ENCODE results near the gene TMEM220. TPM values are rescaled to one million over a fixed set of nuclear protein-coding genes. Genes with fewer than 3 reads are reported as not detected.

The TMEM220 gene
- total and polyA plus RNA-seq, 9 of the 15 experiments (the other 6 are each of a cell fraction or from before 2014, with no cell fraction given): not detected

DNA sequence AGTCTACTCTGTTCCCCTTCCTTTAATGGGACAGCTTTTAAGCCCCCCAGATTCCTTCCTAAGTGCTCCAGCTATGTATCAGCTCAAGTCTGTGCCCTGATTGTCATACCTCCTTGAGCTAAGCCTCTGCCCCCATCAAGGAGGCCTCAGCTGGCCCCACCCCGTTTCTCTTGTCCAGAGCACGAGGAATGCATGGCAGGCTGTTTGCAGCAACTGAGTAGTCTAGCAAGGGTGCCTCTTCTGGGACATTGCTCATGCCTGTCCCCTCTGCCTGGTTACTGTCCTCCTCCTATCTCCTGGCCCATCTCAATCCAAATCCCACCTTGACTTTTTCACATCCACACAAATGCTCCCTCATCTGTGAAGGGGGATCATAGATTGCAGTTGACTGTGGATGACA is 27.8 kb upstream of the TMEM220 start:
- WGBS (ENCODE audit: insufficient coverage, low coverage, missing lambda C conversion rate): 0% methylated on average over 1 of the region's 2 CpGs
- Histone ChIP-seq H3K9me1 (ENCODE audit: control insufficient read depth, insufficient read depth, low read length) (no peaks in the 10 kb centered on the region), H3K4me3 (no peak overlapping the region), H3K9ac (ENCODE audit: insufficient read depth in 1 of 2, low read depth in 2 of 2, low read length in 2 of 2) (no peak overlapping the region), H3K9me3 (replicated peaks; ENCODE audit: control insufficient read depth, insufficient read depth, low read depth, low read length) (no peaks in the 10 kb centered on the region), H3K4me1 (replicated peaks in 1 of 2; ENCODE audit: control insufficient read depth in 2 of 2, insufficient read depth in 2 of 2, low read length in 2 of 2) (no peaks in the 10 kb centered on the region), H3K79me2 (ENCODE audit: control insufficient read depth, insufficient read depth, low read length) (no peaks in the 10 kb centered on the region), H4K20me1 (replicated peaks; ENCODE audit: control insufficient read depth, insufficient read depth, low read length) (peaks cover 6% of the 10 kb centered on the region; the same call in 1 of the 2 replicates), H2AFZ (ENCODE audit: low read depth, low read length) (no peak overlapping the region), H3K4me2 (ENCODE audit: insufficient read depth, low read length) (no peak overlapping the region), H3K36me3 (ENCODE audit: control insufficient read depth, insufficient read depth, low read length) (no peaks in the 10 kb centered on the region), H3K27ac (ENCODE audit: extremely low read depth, low read depth, low read length) (no peak overlapping the region), H3K27me3 (ENCODE audit: control insufficient read depth in 2 of 2, insufficient read depth in 2 of 2, low read length in 2 of 2) (peaks cover 3 to 22% of the 10 kb centered on the region in 2 experiments; a peak in 3 of 5 replicates)
- ChIA-PET POLR2A (interaction anchor here (0.7 kb wide), 1 partner anchor 979 kb away, joined by 3 read pairs; no protein-coding TSS in a partner anchor), CTCF (ENCODE audit: low intra/inter-chr PET ratio) (no interaction called here)
- no peak for DNase-seq (ENCODE audit: extremely low read depth in 1 of 4, low spot score in 3 of 4)
- ATAC-seq: no peak
- FAIRE-seq: no peak
- no TSS peak for BruUV-seq (replicated peaks)
- intact Hi-C loops (cut with micrococcal nuclease) (no loop called here), in situ Hi-C loops (cut with MboI) (no loop called here)
- TF ChIP-seq, protein P1, sequence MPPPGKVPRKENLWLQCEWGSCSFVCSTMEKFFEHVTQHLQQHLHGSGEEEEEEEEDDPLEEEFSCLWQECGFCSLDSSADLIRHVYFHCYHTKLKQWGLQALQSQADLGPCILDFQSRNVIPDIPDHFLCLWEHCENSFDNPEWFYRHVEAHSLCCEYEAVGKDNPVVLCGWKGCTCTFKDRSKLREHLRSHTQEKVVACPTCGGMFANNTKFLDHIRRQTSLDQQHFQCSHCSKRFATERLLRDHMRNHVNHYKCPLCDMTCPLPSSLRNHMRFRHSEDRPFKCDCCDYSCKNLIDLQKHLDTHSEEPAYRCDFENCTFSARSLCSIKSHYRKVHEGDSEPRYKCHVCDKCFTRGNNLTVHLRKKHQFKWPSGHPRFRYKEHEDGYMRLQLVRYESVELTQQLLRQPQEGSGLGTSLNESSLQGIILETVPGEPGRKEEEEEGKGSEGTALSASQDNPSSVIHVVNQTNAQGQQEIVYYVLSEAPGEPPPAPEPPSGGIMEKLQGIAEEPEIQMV (tag; conservative IDR thresholded peaks at IDR 0.05; ENCODE audit: low read depth): no peak
- TF ChIP-seq CCNT2 (IDR thresholded peaks at IDR 0.05; ENCODE audit: borderline replicate concordance, extremely low read depth, insufficient read length, low read depth, low read length) (no peak), GABPA (tag; conservative IDR thresholded peaks at IDR 0.05; ENCODE audit: low read depth) (no peak), USF2 (CRISPR knock-in tag; IDR thresholded peaks at IDR 0.05) (no peak)
- TF ChIP-seq, protein P2, sequence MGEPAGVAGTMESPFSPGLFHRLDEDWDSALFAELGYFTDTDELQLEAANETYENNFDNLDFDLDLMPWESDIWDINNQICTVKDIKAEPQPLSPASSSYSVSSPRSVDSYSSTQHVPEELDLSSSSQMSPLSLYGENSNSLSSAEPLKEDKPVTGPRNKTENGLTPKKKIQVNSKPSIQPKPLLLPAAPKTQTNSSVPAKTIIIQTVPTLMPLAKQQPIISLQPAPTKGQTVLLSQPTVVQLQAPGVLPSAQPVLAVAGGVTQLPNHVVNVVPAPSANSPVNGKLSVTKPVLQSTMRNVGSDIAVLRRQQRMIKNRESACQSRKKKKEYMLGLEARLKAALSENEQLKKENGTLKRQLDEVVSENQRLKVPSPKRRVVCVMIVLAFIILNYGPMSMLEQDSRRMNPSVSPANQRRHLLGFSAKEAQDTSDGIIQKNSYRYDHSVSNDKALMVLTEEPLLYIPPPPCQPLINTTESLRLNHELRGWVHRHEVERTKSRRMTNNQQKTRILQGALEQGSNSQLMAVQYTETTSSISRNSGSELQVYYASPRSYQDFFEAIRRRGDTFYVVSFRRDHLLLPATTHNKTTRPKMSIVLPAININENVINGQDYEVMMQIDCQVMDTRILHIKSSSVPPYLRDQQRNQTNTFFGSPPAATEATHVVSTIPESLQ (CRISPR knock-in tag; IDR thresholded peaks at IDR 0.05): no peak
- TF ChIP-seq, protein P3, sequence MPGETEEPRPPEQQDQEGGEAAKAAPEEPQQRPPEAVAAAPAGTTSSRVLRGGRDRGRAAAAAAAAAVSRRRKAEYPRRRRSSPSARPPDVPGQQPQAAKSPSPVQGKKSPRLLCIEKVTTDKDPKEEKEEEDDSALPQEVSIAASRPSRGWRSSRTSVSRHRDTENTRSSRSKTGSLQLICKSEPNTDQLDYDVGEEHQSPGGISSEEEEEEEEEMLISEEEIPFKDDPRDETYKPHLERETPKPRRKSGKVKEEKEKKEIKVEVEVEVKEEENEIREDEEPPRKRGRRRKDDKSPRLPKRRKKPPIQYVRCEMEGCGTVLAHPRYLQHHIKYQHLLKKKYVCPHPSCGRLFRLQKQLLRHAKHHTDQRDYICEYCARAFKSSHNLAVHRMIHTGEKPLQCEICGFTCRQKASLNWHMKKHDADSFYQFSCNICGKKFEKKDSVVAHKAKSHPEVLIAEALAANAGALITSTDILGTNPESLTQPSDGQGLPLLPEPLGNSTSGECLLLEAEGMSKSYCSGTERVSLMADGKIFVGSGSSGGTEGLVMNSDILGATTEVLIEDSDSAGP (CRISPR knock-in tag; IDR thresholded peaks at IDR 0.05): no peak

Data from K562 (cell line).